HG03135 (cell line): Measurements from ENCODE around the gene TPO.
"Not testable (repeated sequence)": the region's sequence is repeated elsewhere in the genome, so short reads cannot be mapped to it uniquely, and the experiment has no call there.

Experiments
- ATAC-seq: cut with Tn5 transposase; IDR thresholded peaks from one replicate; pipeline ENCODE4 v1.9.1; 2021; ENCODE audit warnings: mild to moderate bottlenecking, moderate library complexity; ENCODE audit not compliant: unreplicated experiment

TPO gene

DNA sequence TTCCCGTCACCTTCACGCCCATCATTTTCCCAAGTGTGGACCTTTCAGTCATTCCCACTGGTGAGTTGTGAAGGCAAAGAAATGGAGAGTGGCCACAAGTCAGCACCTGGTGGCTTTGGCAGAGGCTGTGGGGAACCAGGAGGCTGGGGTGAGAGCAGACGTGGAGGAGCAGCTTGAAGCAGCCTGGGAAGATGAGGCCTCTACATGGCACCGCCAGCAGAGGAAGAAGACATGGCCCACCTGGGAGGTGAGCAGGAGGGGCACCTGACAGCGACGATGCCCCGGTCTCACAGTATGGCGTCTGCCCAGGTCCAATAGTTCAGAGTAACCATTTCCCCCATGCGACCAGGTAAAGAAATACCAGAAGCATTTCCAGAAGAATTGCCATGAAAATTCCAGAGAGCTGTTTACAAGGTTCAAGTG, 69.0 kb downstream of the TPO start:
- ATAC-seq = no peak

DNA sequence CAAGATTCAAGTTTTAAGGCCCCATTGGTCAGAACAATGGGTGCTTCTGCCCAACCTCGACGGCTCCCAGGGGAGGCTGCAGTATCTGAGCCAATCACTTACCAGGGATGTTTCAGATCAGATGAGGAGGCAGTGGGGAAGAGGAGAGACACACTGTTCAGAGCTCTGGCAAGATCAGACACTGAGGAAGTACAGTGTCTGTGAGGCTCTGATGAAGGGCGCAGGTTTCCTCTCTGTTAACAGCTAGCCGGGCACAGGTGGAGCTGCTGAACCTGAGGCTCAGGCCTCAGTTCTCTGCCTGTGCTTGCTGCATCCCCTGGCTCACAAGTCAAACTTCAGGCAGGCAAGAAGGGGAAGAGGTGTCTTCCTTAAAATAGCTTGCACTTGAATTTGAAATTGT, 69.7 kb downstream of the TPO start:
- no peak for ATAC-seq

DNA sequence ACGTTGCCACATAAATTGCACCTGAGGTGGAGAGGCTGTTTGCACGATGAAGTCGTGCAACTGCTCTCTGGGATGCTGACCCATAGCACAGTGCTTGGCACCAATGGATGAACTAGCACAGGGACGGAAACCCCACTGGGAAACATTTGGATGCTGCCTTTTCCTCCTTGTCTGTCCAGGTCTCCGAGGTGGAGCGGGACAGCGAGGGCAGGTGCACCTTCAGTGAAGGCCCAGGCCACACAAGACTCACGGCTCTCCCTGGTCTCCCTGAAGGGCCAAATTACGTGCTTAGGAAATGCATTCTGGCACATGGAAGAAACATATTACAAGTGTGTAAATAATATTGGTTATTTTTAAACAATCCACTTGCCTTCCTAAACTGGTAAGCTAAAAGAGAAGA, 70.3 kb downstream of the TPO start:
- no peak for ATAC-seq

DNA sequence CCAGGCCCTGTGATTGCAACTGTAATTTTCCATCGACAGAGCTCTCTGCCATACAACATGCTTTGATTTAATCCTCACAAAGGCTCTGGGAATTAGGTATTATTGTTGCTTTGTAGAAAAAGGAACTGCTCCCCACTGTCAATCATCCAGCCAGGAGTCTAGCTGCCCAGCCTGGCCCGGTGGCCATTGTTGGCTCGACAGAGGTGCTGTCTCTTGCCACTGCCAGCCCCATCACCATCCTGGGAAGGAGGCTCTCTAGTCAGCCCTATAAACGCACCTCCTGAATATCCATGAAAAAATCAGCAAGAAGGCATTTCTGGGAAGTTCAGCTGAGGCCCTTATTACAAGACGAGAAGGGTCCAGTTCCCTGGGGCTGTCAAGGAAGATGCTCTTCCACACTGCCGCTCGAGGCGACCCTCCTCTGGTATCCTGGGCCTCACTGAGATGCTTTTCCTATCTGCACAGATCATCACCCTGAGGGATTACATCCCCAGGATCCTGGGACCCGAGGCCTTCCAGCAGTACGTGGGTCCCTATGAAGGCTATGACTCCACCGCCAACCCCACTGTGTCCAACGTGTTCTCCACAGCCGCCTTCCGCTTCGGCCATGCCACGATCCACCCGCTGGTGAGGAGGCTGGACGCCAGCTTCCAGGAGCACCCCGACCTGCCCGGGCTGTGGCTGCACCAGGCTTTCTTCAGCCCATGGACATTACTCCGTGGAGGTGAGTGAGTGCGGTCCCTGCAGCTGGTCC, 71.0 kb downstream of the TPO start:
- ATAC-seq = no peak

DNA sequence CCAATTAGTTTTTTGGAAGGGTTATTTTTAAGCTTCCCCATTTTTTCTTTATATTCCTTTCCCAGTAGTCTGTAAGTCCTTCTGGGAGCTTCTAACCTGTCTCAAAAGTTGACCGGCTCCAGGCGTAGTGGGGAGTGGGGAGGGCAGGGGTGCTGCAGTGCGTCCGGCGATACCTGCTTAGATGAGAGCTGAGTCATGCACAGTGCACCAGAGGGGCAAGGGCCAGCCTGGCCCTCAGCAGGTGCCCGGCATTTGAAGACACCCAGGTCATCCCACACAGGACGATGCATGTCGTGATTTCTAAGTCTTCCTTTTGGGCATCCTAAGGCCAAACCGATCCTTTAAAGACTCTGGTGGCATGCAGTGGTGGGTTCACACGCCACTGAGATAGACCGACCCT, 73.4 kb downstream of the TPO start:
- ATAC-seq = no peak

DNA sequence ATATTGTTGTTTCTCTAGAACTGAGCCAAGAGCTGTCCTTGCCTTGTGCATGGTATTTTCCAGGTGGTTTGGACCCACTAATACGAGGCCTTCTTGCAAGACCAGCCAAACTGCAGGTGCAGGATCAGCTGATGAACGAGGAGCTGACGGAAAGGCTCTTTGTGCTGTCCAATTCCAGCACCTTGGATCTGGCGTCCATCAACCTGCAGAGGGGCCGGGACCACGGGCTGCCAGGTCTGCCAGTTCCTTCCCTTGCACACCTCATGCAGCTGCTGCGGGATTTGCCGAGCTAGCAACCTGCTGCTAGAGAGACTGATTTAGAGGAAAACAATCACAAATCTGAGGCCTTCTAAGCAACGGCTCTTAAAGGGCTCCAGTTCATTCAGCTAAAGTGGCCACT, 74.5 kb downstream of the TPO start:
- ATAC-seq = no peak

DNA sequence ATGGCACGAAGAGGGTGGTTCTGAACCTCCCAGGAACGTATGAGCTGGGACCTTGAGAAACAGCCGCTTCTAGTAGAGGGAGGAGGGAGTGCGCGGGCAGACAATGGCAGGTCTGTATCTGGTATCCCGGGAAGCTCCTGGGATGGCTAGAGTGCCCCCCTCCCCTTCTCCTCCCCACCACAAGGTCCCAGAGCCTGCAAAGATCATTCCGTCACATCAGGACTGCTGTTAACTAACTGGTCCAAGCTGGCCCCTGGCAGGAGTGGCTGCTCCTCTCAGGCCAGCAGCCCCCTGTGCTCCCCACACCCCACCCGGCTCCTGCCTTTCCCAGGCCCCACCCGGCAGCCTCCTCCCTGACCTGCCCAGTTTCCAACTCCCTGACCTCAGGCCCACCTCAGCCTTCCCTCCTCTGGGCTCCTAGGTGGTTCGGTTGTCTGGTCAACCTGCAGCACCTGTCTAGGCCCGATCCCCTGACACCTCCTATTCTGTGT, 75.0 kb downstream of the TPO start:
- ATAC-seq = no peak

DNA sequence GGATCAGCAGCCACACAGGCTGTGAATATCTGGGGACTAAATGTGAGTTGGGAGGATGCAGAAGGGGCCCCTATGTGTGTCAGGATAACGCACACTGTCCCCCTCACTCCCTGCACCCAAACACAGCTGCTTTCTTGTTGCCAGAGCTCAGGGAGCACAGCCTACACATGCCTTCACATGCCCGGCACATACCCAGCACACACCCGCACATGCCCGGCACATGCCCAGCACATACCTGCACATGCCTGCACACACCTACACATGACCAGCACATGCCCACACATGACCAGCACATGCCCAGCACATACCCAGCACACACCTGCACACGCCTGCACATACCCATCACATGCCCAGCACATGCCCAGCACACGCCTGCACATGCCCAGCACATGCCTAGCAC, 75.6 kb downstream of the TPO start:
- no peak for ATAC-seq

DNA sequence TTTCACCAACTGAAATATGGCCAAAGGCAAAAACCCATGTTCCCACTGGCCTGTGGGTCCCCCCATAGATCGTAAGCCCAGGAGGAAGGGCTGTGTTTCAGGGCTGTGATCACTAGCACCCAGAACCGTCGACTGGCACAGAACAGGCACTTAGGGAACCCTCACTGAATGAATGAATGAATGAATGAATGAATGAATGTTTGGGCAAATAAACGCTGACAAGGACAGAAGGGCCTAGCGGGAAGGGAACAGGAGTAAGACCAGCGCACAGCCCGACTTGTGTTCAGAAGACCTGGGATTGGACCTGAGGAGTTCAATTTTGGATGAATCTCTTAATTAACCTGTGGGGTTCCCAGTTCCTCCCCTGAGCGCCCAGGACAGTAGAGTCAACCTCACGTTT, 76.2 kb downstream of the TPO start:
- ATAC-seq = no peak

DNA sequence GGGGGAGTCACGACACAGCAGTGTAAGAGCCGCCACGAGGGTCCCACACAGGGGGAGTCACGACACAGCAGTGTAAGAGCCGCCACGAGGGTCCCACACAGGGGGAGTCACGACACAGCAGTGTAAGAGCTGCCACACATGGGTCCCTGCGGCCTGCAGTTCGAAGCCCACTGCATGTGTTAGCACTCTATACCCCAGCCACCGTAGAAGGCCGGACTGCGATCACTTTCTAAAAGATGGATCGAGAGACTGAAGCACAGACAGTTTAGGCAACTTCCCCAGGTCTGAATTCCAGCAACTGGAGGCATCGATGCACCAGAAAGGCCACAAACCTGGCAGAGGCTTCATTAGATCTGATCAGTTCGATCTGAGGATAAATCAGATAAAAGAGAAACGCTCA, 77.1 kb downstream of the TPO start:
- not testable (repeated sequence) for ATAC-seq

DNA sequence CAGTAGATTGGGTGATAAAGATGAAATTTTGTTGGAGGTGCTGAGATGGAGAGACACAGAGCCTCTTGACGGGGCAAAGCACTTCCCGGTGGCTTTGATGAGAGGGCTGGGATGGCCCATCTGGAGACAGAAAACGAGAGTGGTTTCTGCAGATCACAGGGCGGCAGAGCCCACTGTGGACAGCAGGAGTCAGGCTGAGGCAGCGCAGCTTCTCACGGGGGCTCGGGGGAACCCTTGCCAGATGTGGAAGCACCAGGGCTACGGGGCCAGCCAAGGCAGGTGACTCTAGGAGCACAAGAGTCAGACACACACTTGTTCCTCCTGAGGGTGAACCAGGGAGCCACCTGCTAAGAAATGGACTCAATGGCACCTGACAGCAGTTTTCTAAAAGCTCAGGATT, 78.5 kb downstream of the TPO start:
- ATAC-seq = no peak

DNA sequence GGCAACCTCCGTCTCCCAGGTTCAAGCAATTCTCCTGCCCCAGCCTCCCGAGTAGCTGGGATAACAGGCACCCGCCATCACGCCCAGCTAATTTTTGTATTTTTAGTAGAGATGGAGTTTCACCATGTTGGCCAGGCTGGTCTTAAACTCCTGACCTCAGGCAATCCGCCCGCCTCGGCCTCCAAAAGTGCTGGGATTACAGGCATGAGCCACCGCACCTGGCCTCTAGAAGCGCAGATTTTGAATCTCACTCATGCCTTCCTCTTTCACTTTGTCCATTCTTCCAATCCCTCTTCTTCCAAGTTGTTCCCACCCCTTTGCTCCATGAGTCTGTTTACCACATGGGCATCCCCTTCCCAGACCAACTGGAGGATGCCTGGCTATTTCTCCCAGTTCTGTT, 79.0 kb downstream of the TPO start:
- not testable (repeated sequence) for ATAC-seq

DNA sequence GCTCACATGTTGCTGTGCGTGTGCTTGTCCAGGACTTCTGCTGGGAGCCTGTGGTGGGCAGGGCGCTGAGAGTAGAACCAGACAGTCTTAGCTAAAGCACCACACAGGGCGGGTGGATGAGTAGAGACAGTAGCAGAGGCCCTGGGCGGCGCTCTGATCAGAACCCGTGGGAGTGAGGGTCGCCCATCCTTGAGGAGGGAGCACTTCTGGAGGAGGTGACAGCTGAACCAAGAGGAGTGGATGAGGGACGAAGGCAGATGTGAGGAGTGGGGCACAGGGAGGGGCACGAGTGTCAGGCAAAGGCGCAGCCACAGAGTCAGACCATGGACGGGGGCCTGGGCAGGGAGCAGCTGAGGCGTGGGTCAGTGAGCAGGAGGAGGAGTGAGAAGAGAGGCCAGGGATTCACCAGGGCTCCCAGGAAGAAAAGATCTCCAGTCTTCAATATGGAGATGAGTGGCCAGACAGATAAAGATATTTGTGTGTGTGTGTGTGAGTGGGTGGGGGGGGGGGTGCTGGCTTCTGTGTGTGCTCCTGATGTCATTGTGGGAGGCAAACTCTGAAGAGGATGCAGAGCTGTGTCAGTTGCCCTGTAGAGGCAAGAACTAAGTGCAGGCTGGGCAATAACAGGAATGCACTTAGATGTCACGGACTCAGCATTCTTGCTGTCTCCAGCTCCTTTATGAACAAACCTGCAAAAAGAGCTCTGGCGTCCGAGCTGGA, 79.6 kb downstream of the TPO start:
- no peak for ATAC-seq

DNA sequence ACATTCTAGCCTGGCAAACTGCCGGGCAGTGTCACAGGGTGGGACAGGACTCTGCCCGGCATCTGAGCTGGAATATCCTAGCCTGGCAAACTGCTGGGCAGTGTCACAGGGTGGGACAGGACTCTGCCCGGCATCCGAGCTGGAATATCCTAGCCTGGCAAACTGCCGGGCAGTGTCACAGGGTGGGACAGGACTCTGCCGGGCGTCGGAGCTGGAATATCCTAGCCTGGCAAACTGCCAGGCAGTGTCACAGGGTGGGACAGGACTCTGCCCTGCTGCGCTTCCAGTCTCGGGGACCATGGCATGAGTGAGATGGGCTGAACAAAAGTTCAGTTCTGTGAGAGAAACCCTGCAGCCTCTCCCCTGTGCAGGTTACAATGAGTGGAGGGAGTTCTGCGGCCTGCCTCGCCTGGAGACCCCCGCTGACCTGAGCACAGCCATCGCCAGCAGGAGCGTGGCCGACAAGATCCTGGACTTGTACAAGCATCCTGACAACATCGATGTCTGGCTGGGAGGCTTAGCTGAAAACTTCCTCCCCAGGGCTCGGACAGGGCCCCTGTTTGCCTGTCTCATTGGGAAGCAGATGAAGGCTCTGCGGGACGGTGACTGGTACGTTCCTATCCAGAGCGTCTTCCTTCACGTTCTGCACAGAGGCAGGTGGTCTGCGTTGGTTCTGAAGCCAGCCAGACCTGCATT, 80.3 kb downstream of the TPO start:
- ATAC-seq = no peak

DNA sequence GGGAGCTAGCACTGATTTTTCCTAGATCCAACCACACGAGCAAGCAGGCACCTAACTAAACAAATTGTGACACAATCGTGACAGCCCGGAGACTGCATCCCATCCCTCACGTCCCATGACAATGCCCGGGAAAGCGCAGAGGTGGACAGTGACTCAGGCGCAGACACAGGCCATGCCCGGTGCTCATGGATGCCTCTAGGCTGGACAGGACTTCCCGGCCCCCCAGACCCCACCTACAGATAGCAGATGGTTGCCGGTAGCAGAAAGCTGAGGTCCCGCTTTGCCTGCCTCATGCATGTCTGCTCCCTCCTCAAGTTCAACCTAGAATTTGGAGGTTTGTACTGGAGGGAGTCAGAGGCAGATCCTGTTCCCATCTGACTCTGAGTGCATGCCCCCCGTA, 81.0 kb downstream of the TPO start:
- ATAC-seq = no peak

DNA sequence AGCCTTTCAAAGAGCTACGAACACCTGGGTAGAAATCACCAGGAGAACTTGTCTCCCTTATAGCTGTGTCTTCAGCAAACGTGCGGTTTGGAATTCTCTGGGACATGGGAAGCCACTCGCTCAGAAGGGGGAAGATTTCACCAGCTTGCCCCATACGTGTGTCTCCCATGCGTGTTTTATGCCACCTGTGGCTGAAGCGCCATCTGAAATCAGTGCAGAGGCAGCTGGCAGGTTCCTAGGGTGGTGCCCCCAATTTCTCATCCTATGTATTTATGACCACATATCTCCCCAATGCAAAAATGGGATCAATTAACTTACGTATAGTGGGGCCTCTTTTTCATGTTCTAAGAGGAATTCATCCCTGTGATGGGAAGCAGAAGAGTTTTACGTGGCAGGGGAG, 81.6 kb downstream of the TPO start:
- no peak for ATAC-seq

DNA sequence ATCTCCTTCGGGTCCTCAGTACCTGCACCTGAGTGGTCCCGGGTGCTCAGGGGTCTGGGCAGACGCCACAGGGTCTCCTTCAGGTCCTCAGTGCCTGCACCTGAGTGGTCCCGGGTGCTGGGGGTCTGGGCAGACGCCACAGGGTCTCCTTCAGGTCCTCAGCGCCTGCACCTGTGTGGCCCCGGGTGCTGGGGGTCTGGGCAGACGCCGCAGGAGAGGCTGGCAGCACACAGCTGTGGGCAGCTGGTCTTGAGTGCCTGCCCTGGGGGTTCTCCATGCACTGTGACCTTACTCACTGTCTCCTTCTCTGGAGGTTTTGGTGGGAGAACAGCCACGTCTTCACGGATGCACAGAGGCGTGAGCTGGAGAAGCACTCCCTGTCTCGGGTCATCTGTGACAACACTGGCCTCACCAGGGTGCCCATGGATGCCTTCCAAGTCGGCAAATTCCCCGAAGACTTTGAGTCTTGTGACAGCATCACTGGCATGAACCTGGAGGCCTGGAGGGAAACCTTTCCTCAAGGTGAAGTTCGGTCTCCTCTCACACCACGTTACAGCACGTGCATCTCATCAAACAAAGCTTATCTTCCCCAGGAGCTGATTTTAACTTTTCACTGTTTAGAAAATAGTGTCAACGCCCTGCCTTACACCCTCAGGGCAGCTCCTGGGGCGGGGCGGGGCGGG, 82.6 kb downstream of the TPO start:
- ATAC-seq = no peak

DNA sequence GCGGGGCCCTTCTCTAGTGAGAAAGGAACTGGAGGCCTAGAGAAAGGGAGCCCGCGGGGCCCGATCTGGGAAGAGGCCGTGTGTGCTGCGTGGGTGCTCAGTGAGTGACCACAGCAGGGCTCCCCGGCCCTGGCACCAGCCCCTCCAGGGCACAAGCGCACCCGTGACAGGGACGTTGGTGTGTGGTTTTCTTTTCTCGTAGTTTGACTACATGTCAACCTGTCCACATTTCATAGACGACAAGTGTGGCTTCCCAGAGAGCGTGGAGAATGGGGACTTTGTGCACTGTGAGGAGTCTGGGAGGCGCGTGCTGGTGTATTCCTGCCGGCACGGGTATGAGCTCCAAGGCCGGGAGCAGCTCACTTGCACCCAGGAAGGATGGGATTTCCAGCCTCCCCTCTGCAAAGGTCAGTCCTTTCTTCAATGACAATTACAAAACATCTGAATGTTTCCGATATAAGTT, 83.1 kb downstream of the TPO start:
- no peak for ATAC-seq

DNA sequence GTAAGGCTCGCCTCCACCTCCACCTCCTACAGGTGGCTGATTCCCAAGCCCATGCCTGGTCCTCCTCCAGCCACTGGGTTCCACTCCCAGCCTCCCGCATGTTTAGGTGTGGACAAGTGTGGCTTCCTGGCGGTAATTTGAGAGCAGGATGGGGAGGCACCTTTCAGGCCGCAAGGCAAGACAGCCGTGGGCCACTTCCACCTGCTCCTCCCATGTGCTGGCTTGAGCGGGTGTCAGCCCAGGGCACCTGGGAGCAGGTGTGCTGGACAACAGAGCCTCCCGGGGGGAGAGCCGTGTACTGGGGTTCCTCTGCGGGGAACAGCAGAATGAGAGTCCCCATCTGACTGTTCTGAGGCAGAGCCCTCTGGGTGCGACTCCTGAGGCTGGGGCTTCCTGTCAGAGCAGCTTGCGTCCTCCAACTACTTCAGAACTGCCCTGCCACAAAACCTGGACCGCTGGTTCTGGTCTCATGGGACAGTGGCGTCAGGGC, 83.9 kb downstream of the TPO start:
- no peak for ATAC-seq

DNA sequence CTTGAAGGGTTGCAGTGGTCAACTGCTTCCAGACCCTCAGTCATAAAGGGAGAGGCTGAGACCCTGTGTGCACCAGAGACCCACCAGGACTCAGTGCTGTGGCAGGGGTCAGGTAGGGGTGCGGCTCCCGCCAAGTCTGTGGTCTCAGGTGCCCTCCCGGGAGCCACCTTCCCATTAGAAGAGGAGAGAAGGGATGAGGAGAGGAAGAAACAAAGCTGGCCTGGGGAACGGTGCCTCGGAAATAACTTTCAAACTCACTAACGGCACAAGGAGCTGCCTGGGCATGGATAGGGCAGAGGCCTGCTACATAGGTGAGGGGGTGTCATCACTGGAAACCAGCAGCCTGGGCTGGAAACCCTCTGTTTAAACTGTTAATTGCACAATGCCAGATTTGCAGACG, 84.9 kb downstream of the TPO start:
- no peak for ATAC-seq
